ENCODE measurements around the gene ACER3. TPM values are rescaled to one million over a fixed set of nuclear protein-coding genes. Genes with fewer than 3 reads are reported as not detected.

The ACER3 gene
- total RNA-seq, 1 donor from 2014 or later = 67.2 TPM

DNA sequence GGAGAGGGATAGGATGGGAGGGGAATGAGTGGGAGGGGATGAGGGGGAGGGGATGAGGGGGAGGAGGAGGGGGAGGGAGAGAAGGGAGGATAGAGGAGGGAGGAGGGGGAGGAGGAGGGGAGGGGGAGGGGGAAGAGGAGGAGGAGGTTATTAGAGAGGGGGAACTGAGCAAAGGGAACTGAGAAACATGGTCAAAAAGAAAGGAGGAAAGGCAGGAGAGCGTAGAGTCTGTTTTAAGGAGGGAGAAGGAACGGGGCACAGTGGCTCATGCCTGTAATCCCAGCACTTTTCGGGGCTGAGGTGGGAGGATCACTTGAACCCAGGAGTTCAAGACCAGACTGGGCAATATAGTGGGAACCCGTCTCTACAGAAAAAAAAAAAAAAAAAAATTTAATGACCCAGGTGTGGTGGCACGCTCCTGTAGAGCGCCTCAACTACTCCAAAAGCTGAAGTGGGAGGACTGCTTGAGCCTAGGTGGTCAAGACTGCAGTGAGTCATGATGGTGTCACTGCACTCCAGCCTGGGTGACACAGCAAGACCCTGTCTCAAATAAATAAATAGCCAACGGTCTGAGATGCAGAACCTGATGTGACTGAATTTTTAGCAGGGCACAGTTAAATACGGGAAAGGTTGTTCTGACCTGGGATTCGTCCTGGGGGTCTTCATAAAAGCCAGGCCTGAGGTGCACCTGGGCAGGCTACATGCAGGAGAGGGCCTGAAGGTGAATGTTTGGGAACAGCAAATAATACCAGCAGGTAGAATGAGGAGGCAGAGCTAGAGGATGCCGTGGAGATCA, 177.5 kb downstream of the ACER3 start:
- no peak overlapping the region for H3K4me3 ChIP-seq
- H3K27me3 ChIP-seq (ENCODE audit: low read depth) = peaks cover 52% of the 10 kb centered on the region
- H3K4me1 ChIP-seq = peaks cover 11% of the 10 kb centered on the region
- no peak for DNase-seq
- no peaks in the 10 kb centered on the region for H3K9me3 ChIP-seq
- no peak for ATAC-seq
- H3K27ac ChIP-seq = no peak overlapping the region
- TF ChIP-seq, protein P1, sequence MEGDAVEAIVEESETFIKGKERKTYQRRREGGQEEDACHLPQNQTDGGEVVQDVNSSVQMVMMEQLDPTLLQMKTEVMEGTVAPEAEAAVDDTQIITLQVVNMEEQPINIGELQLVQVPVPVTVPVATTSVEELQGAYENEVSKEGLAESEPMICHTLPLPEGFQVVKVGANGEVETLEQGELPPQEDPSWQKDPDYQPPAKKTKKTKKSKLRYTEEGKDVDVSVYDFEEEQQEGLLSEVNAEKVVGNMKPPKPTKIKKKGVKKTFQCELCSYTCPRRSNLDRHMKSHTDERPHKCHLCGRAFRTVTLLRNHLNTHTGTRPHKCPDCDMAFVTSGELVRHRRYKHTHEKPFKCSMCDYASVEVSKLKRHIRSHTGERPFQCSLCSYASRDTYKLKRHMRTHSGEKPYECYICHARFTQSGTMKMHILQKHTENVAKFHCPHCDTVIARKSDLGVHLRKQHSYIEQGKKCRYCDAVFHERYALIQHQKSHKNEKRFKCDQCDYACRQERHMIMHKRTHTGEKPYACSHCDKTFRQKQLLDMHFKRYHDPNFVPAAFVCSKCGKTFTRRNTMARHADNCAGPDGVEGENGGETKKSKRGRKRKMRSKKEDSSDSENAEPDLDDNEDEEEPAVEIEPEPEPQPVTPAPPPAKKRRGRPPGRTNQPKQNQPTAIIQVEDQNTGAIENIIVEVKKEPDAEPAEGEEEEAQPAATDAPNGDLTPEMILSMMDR (IDR thresholded peaks at IDR 0.05) = no peak
- no peaks in the 10 kb centered on the region for H3K36me3 ChIP-seq
- intact Hi-C loops (cut with DNase I) = no loop called here

DNA sequence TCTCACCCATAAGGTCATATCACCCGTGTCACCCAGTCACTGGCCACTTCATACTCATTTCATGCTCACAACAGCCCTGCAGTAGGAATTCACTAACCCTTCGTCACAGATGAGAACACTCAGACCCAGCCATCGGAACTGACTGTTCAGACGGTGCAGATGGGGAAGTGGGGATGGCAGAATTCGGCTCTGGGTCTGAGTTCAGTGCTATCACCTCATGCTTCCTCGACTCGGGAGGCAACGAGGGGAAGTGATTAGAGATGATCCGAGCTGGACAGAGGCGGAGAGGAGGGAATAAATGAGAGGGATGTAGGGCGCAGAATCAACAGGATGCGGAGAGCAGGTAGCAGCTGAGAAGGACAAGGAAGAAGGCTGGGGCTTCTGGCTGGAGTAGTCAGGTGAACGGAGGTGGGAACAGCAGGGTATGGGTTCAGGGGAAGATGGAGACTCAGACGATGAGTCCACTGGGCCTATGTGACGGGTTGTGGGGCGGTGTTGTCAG, 178.2 kb downstream of the ACER3 start:
- intact Hi-C loops (cut with DNase I) = no loop called here
- peaks cover 52% of the 10 kb centered on the region for H3K27me3 ChIP-seq (ENCODE audit: low read depth)

DNA sequence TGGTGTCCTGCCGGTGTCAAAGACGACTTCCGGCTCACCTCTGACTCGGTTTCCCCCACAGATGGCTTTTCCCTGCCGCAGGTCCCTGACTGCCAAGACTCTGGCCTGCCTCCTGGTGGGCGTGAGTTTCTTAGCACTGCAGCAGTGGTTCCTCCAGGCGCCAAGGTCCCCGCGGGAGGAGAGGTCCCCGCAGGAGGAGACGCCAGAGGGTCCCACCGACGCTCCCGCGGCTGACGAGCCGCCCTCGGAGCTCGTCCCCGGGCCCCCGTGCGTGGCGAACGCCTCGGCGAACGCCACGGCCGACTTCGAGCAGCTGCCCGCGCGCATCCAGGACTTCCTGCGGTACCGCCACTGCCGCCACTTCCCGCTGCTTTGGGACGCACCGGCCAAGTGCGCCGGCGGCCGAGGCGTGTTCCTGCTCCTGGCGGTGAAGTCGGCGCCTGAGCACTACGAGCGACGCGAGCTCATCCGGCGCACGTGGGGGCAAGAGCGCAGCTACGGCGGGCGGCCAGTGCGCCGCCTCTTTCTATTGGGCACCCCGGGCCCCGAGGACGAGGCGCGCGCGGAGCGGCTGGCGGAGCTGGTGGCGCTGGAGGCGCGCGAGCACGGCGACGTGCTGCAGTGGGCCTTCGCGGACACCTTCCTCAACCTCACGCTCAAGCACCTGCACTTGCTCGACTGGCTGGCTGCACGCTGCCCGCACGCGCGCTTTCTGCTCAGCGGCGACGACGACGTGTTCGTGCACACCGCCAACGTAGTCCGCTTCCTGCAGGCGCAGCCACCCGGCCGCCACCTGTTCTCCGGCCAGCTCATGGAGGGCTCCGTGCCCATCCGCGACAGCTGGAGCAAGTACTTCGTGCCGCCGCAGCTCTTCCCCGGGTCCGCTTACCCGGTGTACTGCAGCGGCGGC, 179.0 kb downstream of the ACER3 start:
- Histone ChIP-seq H3K27me3 (ENCODE audit: low read depth) (peaks cover 54% of the 10 kb centered on the region), H3K27ac (no peak overlapping the region), H3K4me3 (peak overlapping the region; percentile 47), H3K36me3 (no peaks in the 10 kb centered on the region), H3K4me1 (peaks cover 11% of the 10 kb centered on the region), H3K9me3 (no peaks in the 10 kb centered on the region)
- DNase-seq = no peak
- TF ChIP-seq, protein P1 (IDR thresholded peaks at IDR 0.05) = peak; percentile 37
- intact Hi-C loops (cut with DNase I) = no loop called here
- peak; percentile 18 to 25 for ATAC-seq

More for the DNA sequence above, 178.2 kb downstream of the ACER3 start:
- no peak for DNase-seq
- ATAC-seq = no peak
- Histone ChIP-seq H3K9me3 (no peaks in the 10 kb centered on the region), H3K27ac (no peak overlapping the region), H3K4me3 (no peak overlapping the region), H3K36me3 (no peaks in the 10 kb centered on the region), H3K4me1 (peaks cover 11% of the 10 kb centered on the region)
- TF ChIP-seq, protein P1 (IDR thresholded peaks at IDR 0.05) = no peak

DNA sequence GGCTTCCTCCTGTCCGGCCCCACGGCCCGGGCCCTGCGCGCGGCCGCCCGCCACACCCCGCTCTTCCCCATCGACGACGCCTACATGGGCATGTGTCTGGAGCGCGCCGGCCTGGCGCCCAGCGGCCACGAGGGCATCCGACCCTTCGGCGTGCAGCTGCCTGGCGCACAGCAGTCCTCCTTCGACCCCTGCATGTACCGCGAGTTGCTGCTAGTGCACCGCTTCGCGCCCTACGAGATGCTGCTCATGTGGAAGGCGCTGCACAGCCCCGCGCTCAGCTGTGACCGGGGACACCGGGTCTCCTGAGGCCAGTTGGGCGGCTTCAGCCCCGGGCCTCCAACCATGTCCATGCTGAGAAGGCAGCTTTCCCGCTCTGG, 179.7 kb downstream of the ACER3 start:
- peaks cover 11% of the 10 kb centered on the region for H3K4me1 ChIP-seq
- DNase-seq (no peak), ATAC-seq (no peak)
- intact Hi-C loops (cut with DNase I) = no loop called here
- peaks cover 60% of the 10 kb centered on the region for H3K27me3 ChIP-seq (ENCODE audit: low read depth)
- no peak overlapping the region for H3K4me3 ChIP-seq
- H3K9me3 ChIP-seq = no peaks in the 10 kb centered on the region
- no peak overlapping the region for H3K27ac ChIP-seq
- TF ChIP-seq, protein P1 (IDR thresholded peaks at IDR 0.05) = no peak
- H3K36me3 ChIP-seq = no peaks in the 10 kb centered on the region

DNA sequence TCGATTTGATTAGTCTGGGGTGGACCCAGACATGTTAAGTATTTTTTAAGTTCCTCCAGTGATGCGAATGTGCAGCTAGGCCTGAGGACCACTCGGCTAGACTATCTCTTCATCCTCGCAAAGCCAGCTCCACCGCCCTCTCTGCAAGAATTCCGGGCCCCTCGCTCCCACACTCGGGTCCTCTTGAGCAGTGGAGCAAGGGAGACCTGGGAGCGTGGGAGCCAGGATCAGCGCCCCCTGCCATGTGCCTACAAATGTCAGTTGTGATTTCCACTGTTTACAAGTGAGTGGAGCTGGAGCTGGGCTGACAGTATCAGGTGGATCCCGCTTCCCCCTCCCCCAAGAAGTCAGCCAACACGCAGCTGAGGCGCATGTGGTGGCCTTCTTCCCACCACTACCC, 180.2 kb downstream of the ACER3 start:
- DNase-seq (no peak), ATAC-seq (no peak)
- H3K9me3 ChIP-seq = no peaks in the 10 kb centered on the region
- TF ChIP-seq, protein P1 (IDR thresholded peaks at IDR 0.05) = no peak
- peaks cover 14% of the 10 kb centered on the region for H3K4me1 ChIP-seq
- H3K36me3 ChIP-seq = no peaks in the 10 kb centered on the region
- intact Hi-C loops (cut with DNase I) = no loop called here
- peaks cover 65% of the 10 kb centered on the region for H3K27me3 ChIP-seq (ENCODE audit: low read depth)
- no peak overlapping the region for H3K4me3 ChIP-seq
- no peak overlapping the region for H3K27ac ChIP-seq
